IPS DF 4.7 (cell line): Measurements from ENCODE around the gene ZNF507.
A peak's percentile ranks its signal among the peaks of the same experiment; 100 is the strongest.
"Not testable (repeated sequence)": the region's sequence is repeated elsewhere in the genome, so short reads cannot be mapped to it uniquely, and the experiment has no call there.

Experiments
- DNase-seq: peaks from one replicate; pipeline ENCODE4 v3.0.0-alpha.2; 2013; ENCODE audit warnings: low spot score; ENCODE audit errors: extremely low read depth

ZNF507 gene

GRCh38 chr19:32367948-32368536, 22.6 kb downstream of the ZNF507 start:
- no peak for DNase-seq

- no peak for DNase-seq
Observed at GRCh38 chr19:32368787-32369186, 23.4 kb downstream of the ZNF507 start.

- DNase-seq, result no peak
Observed at GRCh38 chr19:32372726-32373517, 27.5 kb downstream of the ZNF507 start.

- DNase-seq, result no peak
Observed at GRCh38 chr19:32373585-32374295, 28.3 kb downstream of the ZNF507 start.

- not testable (repeated sequence) for DNase-seq
Observed at GRCh38 chr19:32374362-32374761, 29.0 kb downstream of the ZNF507 start.

- not testable (repeated sequence) for DNase-seq
Observed at GRCh38 chr19:32377088-32377487, 31.7 kb downstream of the ZNF507 start.

GRCh38 chr19:32380269-32380668, 34.9 kb downstream of the ZNF507 start:
- DNase-seq, result no peak

- DNase-seq, result no peak
Observed at GRCh38 chr19:32387701-32388392, 42.4 kb downstream of the ZNF507 start.

GRCh38 chr19:32388393-32388855, 43.0 kb downstream of the ZNF507 start:
- no peak for DNase-seq

GRCh38 chr19:32392901-32393300, 47.5 kb downstream of the ZNF507 start:
- no peak for DNase-seq

- DNase-seq, result no peak
Observed at GRCh38 chr19:32396046-32396652, 50.7 kb downstream of the ZNF507 start.

- no peak for DNase-seq
Observed at GRCh38 chr19:32397671-32398101, 52.3 kb downstream of the ZNF507 start.

- no peak for DNase-seq
Observed at GRCh38 chr19:32401992-32402391, 56.6 kb downstream of the ZNF507 start.

- no peak for DNase-seq
Observed at GRCh38 chr19:32403291-32403995, 58.0 kb downstream of the ZNF507 start.

- peak; percentile 16 for DNase-seq
Observed at GRCh38 chr19:32404213-32404932, 59.0 kb downstream of the ZNF507 start.

- DNase-seq, result no peak
Observed at GRCh38 chr19:32404933-32405430, 59.6 kb downstream of the ZNF507 start.

GRCh38 chr19:32405431-32406160, 60.2 kb downstream of the ZNF507 start, which contains the start of gene DPY19L3:
Gene DPY19L3, plus strand, starts transcription at chr19:32405770. Its CDS starts 2,484 bp downstream, at chr19:32408254.
- DNase-seq, result peak; percentile 49

- no peak for DNase-seq
Observed at GRCh38 chr19:32406161-32407003, 61.0 kb downstream of the ZNF507 start.
